D341Med (cell line): ENCODE results near the gene BACH2.
A peak's percentile ranks its signal among the peaks of the same experiment; 100 is the strongest.

Source experiments
- DNase-seq: peaks from one replicate; pipeline ENCODE4 v3.0.0; 2012; ENCODE audit warnings: low spot score

Gene BACH2

GRCh38 chr6:90277302-90278011, 19.2 kb downstream of the BACH2 start:
- DNase-seq, result no peak

GRCh38 chr6:90274451-90275030, 22.1 kb downstream of the BACH2 start:
- DNase-seq, result no peak

- no peak for DNase-seq
Observed at GRCh38 chr6:90273863-90274262, 22.8 kb downstream of the BACH2 start.

GRCh38 chr6:90272895-90273294, 23.7 kb downstream of the BACH2 start:
- no peak for DNase-seq

GRCh38 chr6:90271831-90272230, 24.8 kb downstream of the BACH2 start:
- no peak for DNase-seq

GRCh38 chr6:90269334-90269733, 27.3 kb downstream of the BACH2 start:
- DNase-seq, result no peak

- DNase-seq, result no peak
Observed at GRCh38 chr6:90268178-90268577, 28.5 kb downstream of the BACH2 start.

- no peak for DNase-seq
Observed at GRCh38 chr6:90266905-90267621, 29.6 kb downstream of the BACH2 start.

GRCh38 chr6:90264561-90264960, 32.1 kb downstream of the BACH2 start:
- DNase-seq, result no peak

- DNase-seq, result no peak
Observed at GRCh38 chr6:90263633-90264032, 33.0 kb downstream of the BACH2 start.

- no peak for DNase-seq
Observed at GRCh38 chr6:90261801-90262200, 34.8 kb downstream of the BACH2 start.

GRCh38 chr6:90257486-90257738, 39.2 kb downstream of the BACH2 start:
- no peak for DNase-seq

- DNase-seq, result no peak
Observed at GRCh38 chr6:90256698-90257485, 39.8 kb downstream of the BACH2 start.

- DNase-seq, result no peak
Observed at GRCh38 chr6:90253631-90254030, 43.0 kb downstream of the BACH2 start.

GRCh38 chr6:90251295-90251992, 45.2 kb downstream of the BACH2 start:
- no peak for DNase-seq

GRCh38 chr6:90250405-90250804, 46.2 kb downstream of the BACH2 start:
- DNase-seq, result no peak

GRCh38 chr6:90249458-90249857, 47.2 kb downstream of the BACH2 start:
- no peak for DNase-seq

- DNase-seq, result no peak
Observed at GRCh38 chr6:90249034-90249433, 47.6 kb downstream of the BACH2 start.

GRCh38 chr6:90247262-90247661, 49.4 kb downstream of the BACH2 start:
- DNase-seq, result no peak

GRCh38 chr6:90241229-90241880, 55.3 kb downstream of the BACH2 start:
- peak; percentile 28 for DNase-seq

GRCh38 chr6:90238496-90239266, 58.0 kb downstream of the BACH2 start:
- no peak for DNase-seq
